WTC11 (cell line): Measurements from ENCODE around the gene FBXO3. TPM values are rescaled to one million over a fixed set of nuclear protein-coding genes. Genes with fewer than 3 reads are reported as not detected.

Source experiments
- ATAC-seq: fragments of 200-7000 bp; cut with Tn5 transposase; 2 replicates; pipeline ENCODE4 v1.10.0; 2021; ENCODE audit warnings: mild to moderate bottlenecking, moderate library complexity
- CTCF ChIA-PET: fragments of 300-600 bp; sonication (Branson Sonifier 250); formaldehyde crosslinking; loops from one replicate; lab custom pipeline; 2021; ENCODE audit warnings: antibody characterized with exemption; lab: Charles Lee
- POLR2A ChIA-PET: fragments of 350-600 bp; sonication (Branson Sonifier 250); formaldehyde crosslinking; loops from one replicate; lab custom pipeline; 2021; ENCODE audit warnings: antibody characterized with exemption; lab: Charles Lee
- DNase-seq: peaks from one replicate; pipeline ENCODE4 v3.0.0; 2021; ENCODE audit warnings: low spot score
- H3K27ac Mint-ChIP-seq: 2 replicates; pipeline ENCODE4 v1.8.0; 2021; ENCODE audit warnings: mixed read lengths
- H3K27me3 Mint-ChIP-seq: 2 replicates; pipeline ENCODE4 v1.8.0; 2021; ENCODE audit warnings: low read depth, mild to moderate bottlenecking, moderate library complexity, mixed read lengths
- H3K36me3 Mint-ChIP-seq: 2 replicates; pipeline ENCODE4 v1.8.0; 2021; ENCODE audit warnings: mixed read lengths
- H3K4me1 Mint-ChIP-seq: 2 replicates; pipeline ENCODE4 v1.8.0; 2022; ENCODE audit warnings: mixed read lengths
- H3K4me3 Mint-ChIP-seq: 2 replicates; pipeline ENCODE4 v1.8.0; 2021; ENCODE audit warnings: mild to moderate bottlenecking, moderate library complexity, mixed read lengths
- H3K9me3 Mint-ChIP-seq: 2 replicates; pipeline ENCODE4 v1.8.0; 2021; ENCODE audit warnings: mixed read lengths
- CREB1 ChIP-seq: sonication (generic); formaldehyde crosslinking; IDR thresholded peaks from 2 replicates; pipeline ENCODE4 v1.8.0; 2023; ENCODE audit warnings: mild to moderate bottlenecking, missing genetic modification reagents
- ESRRA ChIP-seq: sonication (generic); formaldehyde crosslinking; IDR thresholded peaks from 2 replicates; pipeline ENCODE4 v1.8.1; 2022; ENCODE audit warnings: mild to moderate bottlenecking, missing genetic modification reagents, borderline replicate concordance
- HMGA2 ChIP-seq: fragments of 250-450 bp; sonication (Bioruptor Pico); IDR thresholded peaks from 2 replicates; pipeline ENCODE4 v1.4.0; 2021; ENCODE audit warnings: mild to moderate bottlenecking, moderate library complexity
- JAZF1 ChIP-seq: fragments of 250-450 bp; sonication (Bioruptor Pico); IDR thresholded peaks from 2 replicates; pipeline ENCODE4 v1.9.0; 2021; ENCODE audit warnings: moderate library complexity, mild to moderate bottlenecking, inconsistent platforms
- MXD4 ChIP-seq: fragments of 250-450 bp; sonication (Bioruptor Pico); IDR thresholded peaks from 2 replicates; pipeline ENCODE4 v1.8.0; 2021; ENCODE audit warnings: mild to moderate bottlenecking, moderate library complexity, borderline replicate concordance
- MYBL2 ChIP-seq: sonication (generic); formaldehyde crosslinking; IDR thresholded peaks from 2 replicates; pipeline ENCODE4 v1.8.1; 2023; ENCODE audit warnings: mild to moderate bottlenecking, moderate library complexity, missing genetic modification reagents
- NFATC4 ChIP-seq: fragments of 250-450 bp; sonication (Bioruptor Pico); IDR thresholded peaks from 2 replicates; pipeline ENCODE4 v1.9.0; 2021; ENCODE audit warnings: mild to moderate bottlenecking
- NR3C1 ChIP-seq: sonication (generic); formaldehyde crosslinking; conservative IDR thresholded peaks from 2 replicates; pipeline ENCODE4 v1.8.1; 2023; ENCODE audit warnings: low read depth, mild to moderate bottlenecking, missing genetic modification reagents
- OVOL2 ChIP-seq: fragments of 250-450 bp; sonication (Bioruptor Pico); IDR thresholded peaks from 2 replicates; pipeline ENCODE4 v1.9.0; 2021; ENCODE audit warnings: mild to moderate bottlenecking, borderline replicate concordance
- PRRX2 ChIP-seq: fragments of 250-450 bp; sonication (Bioruptor Pico); IDR thresholded peaks from 2 replicates; pipeline ENCODE4 v1.8.0; 2021; ENCODE audit warnings: mild to moderate bottlenecking
- RORB ChIP-seq: fragments of 250-450 bp; sonication (Bioruptor Pico); IDR thresholded peaks from 2 replicates; pipeline ENCODE4 v1.9.0; 2021; ENCODE audit warnings: mild to moderate bottlenecking
- SMAD4 ChIP-seq: sonication (generic); formaldehyde crosslinking; IDR thresholded peaks from 2 replicates; pipeline ENCODE4 v1.8.0; 2022; ENCODE audit warnings: mild to moderate bottlenecking, missing genetic modification reagents
- TEAD1 ChIP-seq: sonication (generic); formaldehyde crosslinking; IDR thresholded peaks from 2 replicates; pipeline ENCODE4 v1.8.0; 2022; ENCODE audit warnings: mild to moderate bottlenecking, missing genetic modification reagents
- ZNF263 ChIP-seq: sonication (generic); formaldehyde crosslinking; IDR thresholded peaks from 2 replicates; pipeline ENCODE4 v1.8.1; 2022; ENCODE audit warnings: low read depth, mild to moderate bottlenecking, moderate library complexity, missing genetic modification reagents
- ZNF396 ChIP-seq: fragments of 250-450 bp; sonication (Bioruptor Pico); IDR thresholded peaks from 2 replicates; pipeline ENCODE4 v1.8.0; 2021; ENCODE audit warnings: mild to moderate bottlenecking, moderate library complexity, borderline replicate concordance
- ZNF423 ChIP-seq: fragments of 250-450 bp; sonication (Bioruptor Pico); IDR thresholded peaks from 2 replicates; pipeline ENCODE4 v2.1.2; 2022; ENCODE audit warnings: mild to moderate bottlenecking, moderate library complexity
- total RNA-seq: library from RNA; stranded (reverse); gene quantifications from 3 replicates; pipeline ENCODE4 v1.2.3, GENCODE V29; 2021
- TF ChIP-seq, protein P1 (sequence below): sonication (generic); formaldehyde crosslinking; IDR thresholded peaks from 2 replicates; pipeline ENCODE4 v1.8.1; 2022; ENCODE audit warnings: mild to moderate bottlenecking, moderate library complexity, missing genetic modification reagents
- TF ChIP-seq, protein P2 (sequence below): sonication (generic); formaldehyde crosslinking; conservative IDR thresholded peaks from 2 replicates; pipeline ENCODE4 v1.8.1; 2022; ENCODE audit warnings: mild to moderate bottlenecking, missing genetic modification reagents
- TF ChIP-seq, protein P3 (sequence below): sonication (generic); formaldehyde crosslinking; IDR thresholded peaks from 2 replicates; pipeline ENCODE4 v1.8.1; 2022; ENCODE audit warnings: mild to moderate bottlenecking, missing genetic modification reagents, moderate library complexity, borderline replicate concordance
- TF ChIP-seq, protein P4 (sequence below): sonication (generic); formaldehyde crosslinking; IDR thresholded peaks from 2 replicates; pipeline ENCODE4 v1.8.0; 2022; ENCODE audit warnings: mild to moderate bottlenecking, missing genetic modification reagents
- TF ChIP-seq, protein P5 (sequence below): fragments of 250-450 bp; sonication (Bioruptor Pico); IDR thresholded peaks from 2 replicates; pipeline ENCODE4 v1.9.0; 2021; ENCODE audit warnings: mild to moderate bottlenecking
- TF ChIP-seq, protein P6 (sequence below): sonication (generic); formaldehyde crosslinking; IDR thresholded peaks from 2 replicates; pipeline ENCODE4 v1.8.1; 2023; ENCODE audit warnings: mild to moderate bottlenecking, moderate library complexity, missing genetic modification reagents
- TF ChIP-seq, protein P7 (sequence below): sonication (generic); formaldehyde crosslinking; IDR thresholded peaks from 2 replicates; pipeline ENCODE4 v1.8.1; 2023; ENCODE audit warnings: mild to moderate bottlenecking, missing genetic modification reagents, moderate library complexity
- TF ChIP-seq, protein P8 (sequence below): sonication (generic); formaldehyde crosslinking; IDR thresholded peaks from 2 replicates; pipeline ENCODE4 v1.8.1; 2023; ENCODE audit warnings: mild to moderate bottlenecking, missing genetic modification reagents
- TF ChIP-seq, protein P9 (sequence below): sonication (generic); formaldehyde crosslinking; IDR thresholded peaks from 2 replicates; pipeline ENCODE4 v1.8.1; 2023; ENCODE audit warnings: mild to moderate bottlenecking, missing genetic modification reagents, moderate library complexity
- TF ChIP-seq, protein P10 (sequence below): sonication (generic); formaldehyde crosslinking; IDR thresholded peaks from 2 replicates; pipeline ENCODE4 v1.8.0; 2022; ENCODE audit warnings: mild to moderate bottlenecking, missing genetic modification reagents

The FBXO3 gene
- total RNA-seq, 1 experiment from 2014 or later = 14.5 TPM

DNA sequence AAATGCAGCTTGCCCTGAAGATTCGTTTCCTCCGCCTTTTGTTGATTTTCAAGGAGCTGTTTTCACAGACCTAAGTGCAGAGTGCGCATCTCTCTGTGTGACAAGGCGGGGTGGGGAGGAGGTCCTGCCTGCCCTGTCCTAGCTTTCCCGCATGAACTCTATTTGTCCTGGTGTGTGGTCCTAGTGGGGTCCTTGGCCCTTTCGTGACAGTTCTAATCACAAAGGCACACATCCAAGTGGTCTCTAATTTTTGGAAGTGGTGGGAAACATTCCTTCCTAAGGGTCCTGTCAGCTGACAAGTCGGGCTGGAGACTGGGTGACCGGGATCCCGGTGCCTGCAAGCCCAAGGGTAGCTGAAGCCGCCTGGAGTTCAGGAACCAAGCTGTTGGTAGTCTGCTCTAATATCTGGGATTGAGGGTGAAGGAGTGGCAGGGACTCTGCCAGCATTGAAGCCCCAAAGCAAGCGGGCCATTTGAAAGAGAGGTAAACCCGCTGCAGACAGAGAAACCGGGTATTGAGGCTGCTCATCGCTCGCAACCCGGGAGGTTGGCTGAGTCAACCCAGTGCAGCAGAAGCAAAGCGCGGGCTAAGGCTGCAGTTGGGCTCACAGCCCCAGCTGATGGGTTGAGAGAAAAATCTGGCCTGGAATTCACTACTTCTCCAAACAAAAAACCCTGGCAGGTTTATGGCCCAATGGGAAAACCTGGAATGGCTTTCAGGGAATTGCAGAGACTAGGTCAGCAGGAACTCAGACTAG lies 28.1 kb upstream of the FBXO3 start:
- ChIA-PET POLR2A (interaction anchor here (0.5 to 1.1 kb wide), 2 partner anchors 67 to 235 kb away, joined by 3 to 4 read pairs; no protein-coding TSS in a partner anchor), CTCF (interaction anchor here (0.6 to 2.0 kb wide), 5 partner anchors 16 to 86 kb away, joined by 3 to 10 read pairs (median 3); no protein-coding TSS in a partner anchor)
- peak overlapping the region; percentile 77 for H3K4me3 Mint-ChIP-seq
- no peaks in the 10 kb centered on the region for H3K36me3 Mint-ChIP-seq
- DNase-seq (peak; percentile 78), ATAC-seq (peak; percentile 98)
- H3K27ac Mint-ChIP-seq = no peak overlapping the region; the same call in 1 of the 2 replicates
- peaks cover 9% of the 10 kb centered on the region for H3K4me1 Mint-ChIP-seq
- H3K9me3 Mint-ChIP-seq = no peaks in the 10 kb centered on the region
- H3K27me3 Mint-ChIP-seq = peaks cover 45% of the 10 kb centered on the region
- TF ChIP-seq, protein P1, sequence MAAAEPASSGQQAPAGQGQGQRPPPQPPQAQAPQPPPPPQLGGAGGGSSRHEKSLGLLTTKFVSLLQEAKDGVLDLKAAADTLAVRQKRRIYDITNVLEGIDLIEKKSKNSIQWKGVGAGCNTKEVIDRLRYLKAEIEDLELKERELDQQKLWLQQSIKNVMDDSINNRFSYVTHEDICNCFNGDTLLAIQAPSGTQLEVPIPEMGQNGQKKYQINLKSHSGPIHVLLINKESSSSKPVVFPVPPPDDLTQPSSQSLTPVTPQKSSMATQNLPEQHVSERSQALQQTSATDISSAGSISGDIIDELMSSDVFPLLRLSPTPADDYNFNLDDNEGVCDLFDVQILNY (CRISPR knock-in tag) = 0 out of 2 replicates have a peak, but pooled peaks have one; percentile 30
- TF ChIP-seq, protein P2, sequence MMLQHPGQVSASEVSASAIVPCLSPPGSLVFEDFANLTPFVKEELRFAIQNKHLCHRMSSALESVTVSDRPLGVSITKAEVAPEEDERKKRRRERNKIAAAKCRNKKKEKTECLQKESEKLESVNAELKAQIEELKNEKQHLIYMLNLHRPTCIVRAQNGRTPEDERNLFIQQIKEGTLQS (CRISPR knock-in tag) = no peak
- TF ChIP-seq, protein P3, sequence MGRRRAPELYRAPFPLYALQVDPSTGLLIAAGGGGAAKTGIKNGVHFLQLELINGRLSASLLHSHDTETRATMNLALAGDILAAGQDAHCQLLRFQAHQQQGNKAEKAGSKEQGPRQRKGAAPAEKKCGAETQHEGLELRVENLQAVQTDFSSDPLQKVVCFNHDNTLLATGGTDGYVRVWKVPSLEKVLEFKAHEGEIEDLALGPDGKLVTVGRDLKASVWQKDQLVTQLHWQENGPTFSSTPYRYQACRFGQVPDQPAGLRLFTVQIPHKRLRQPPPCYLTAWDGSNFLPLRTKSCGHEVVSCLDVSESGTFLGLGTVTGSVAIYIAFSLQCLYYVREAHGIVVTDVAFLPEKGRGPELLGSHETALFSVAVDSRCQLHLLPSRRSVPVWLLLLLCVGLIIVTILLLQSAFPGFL (CRISPR knock-in tag) = no peak
- no peak for TF ChIP-seq MXD4 (CRISPR knock-in tag)
- TF ChIP-seq RORB (CRISPR knock-in tag) = no peak
- TF ChIP-seq, protein P4, sequence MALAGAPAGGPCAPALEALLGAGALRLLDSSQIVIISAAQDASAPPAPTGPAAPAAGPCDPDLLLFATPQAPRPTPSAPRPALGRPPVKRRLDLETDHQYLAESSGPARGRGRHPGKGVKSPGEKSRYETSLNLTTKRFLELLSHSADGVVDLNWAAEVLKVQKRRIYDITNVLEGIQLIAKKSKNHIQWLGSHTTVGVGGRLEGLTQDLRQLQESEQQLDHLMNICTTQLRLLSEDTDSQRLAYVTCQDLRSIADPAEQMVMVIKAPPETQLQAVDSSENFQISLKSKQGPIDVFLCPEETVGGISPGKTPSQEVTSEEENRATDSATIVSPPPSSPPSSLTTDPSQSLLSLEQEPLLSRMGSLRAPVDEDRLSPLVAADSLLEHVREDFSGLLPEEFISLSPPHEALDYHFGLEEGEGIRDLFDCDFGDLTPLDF = no peak
- TF ChIP-seq MYBL2 (CRISPR knock-in tag) = no peak
- peak; percentile 72; the same call in 1 of the 2 replicates for TF ChIP-seq TEAD1 (CRISPR knock-in tag)
- no peak for TF ChIP-seq ZNF396 (CRISPR knock-in tag)
- TF ChIP-seq, protein P5, sequence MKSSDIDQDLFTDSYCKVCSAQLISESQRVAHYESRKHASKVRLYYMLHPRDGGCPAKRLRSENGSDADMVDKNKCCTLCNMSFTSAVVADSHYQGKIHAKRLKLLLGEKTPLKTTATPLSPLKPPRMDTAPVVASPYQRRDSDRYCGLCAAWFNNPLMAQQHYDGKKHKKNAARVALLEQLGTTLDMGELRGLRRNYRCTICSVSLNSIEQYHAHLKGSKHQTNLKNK = no peak
- TF ChIP-seq ZNF263 (CRISPR knock-in tag) = no peak
- TF ChIP-seq, protein P6, sequence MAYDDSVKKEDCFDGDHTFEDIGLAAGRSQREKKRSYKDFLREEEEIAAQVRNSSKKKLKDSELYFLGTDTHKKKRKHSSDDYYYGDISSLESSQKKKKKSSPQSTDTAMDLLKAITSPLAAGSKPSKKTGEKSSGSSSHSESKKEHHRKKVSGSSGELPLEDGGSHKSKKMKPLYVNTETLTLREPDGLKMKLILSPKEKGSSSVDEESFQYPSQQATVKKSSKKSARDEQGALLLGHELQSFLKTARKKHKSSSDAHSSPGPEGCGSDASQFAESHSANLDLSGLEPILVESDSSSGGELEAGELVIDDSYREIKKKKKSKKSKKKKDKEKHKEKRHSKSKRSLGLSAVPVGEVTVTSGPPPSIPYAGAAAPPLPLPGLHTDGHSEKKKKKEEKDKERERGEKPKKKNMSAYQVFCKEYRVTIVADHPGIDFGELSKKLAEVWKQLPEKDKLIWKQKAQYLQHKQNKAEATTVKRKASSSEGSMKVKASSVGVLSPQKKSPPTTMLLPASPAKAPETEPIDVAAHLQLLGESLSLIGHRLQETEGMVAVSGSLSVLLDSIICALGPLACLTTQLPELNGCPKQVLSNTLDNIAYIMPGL (CRISPR knock-in tag) = 0 out of 2 replicates have a peak, but pooled peaks have one; percentile 64
- TF ChIP-seq, protein P7, sequence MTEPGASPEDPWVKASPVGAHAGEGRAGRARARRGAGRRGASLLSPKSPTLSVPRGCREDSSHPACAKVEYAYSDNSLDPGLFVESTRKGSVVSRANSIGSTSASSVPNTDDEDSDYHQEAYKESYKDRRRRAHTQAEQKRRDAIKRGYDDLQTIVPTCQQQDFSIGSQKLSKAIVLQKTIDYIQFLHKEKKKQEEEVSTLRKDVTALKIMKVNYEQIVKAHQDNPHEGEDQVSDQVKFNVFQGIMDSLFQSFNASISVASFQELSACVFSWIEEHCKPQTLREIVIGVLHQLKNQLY = no peak
- no peak for TF ChIP-seq NR3C1 (CRISPR knock-in tag)
- TF ChIP-seq JAZF1 (CRISPR knock-in tag) = no peak
- TF ChIP-seq ZNF423 (CRISPR knock-in tag) = no peak
- TF ChIP-seq CREB1 (CRISPR knock-in tag) = no peak
- no peak for TF ChIP-seq HMGA2 (CRISPR knock-in tag)
- TF ChIP-seq, protein P8, sequence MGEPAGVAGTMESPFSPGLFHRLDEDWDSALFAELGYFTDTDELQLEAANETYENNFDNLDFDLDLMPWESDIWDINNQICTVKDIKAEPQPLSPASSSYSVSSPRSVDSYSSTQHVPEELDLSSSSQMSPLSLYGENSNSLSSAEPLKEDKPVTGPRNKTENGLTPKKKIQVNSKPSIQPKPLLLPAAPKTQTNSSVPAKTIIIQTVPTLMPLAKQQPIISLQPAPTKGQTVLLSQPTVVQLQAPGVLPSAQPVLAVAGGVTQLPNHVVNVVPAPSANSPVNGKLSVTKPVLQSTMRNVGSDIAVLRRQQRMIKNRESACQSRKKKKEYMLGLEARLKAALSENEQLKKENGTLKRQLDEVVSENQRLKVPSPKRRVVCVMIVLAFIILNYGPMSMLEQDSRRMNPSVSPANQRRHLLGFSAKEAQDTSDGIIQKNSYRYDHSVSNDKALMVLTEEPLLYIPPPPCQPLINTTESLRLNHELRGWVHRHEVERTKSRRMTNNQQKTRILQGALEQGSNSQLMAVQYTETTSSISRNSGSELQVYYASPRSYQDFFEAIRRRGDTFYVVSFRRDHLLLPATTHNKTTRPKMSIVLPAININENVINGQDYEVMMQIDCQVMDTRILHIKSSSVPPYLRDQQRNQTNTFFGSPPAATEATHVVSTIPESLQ (CRISPR knock-in tag) = no peak
- TF ChIP-seq SMAD4 (CRISPR knock-in tag) = no peak
- TF ChIP-seq, protein P9, sequence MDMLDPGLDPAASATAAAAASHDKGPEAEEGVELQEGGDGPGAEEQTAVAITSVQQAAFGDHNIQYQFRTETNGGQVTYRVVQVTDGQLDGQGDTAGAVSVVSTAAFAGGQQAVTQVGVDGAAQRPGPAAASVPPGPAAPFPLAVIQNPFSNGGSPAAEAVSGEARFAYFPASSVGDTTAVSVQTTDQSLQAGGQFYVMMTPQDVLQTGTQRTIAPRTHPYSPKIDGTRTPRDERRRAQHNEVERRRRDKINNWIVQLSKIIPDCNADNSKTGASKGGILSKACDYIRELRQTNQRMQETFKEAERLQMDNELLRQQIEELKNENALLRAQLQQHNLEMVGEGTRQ (CRISPR knock-in tag) = 0 out of 2 replicates have a peak, but pooled peaks have one; percentile 15
- no peak for TF ChIP-seq NFATC4 (CRISPR knock-in tag)
- TF ChIP-seq PRRX2 = peak; percentile 10; the same call in 1 of the 2 replicates
- TF ChIP-seq, protein P10, sequence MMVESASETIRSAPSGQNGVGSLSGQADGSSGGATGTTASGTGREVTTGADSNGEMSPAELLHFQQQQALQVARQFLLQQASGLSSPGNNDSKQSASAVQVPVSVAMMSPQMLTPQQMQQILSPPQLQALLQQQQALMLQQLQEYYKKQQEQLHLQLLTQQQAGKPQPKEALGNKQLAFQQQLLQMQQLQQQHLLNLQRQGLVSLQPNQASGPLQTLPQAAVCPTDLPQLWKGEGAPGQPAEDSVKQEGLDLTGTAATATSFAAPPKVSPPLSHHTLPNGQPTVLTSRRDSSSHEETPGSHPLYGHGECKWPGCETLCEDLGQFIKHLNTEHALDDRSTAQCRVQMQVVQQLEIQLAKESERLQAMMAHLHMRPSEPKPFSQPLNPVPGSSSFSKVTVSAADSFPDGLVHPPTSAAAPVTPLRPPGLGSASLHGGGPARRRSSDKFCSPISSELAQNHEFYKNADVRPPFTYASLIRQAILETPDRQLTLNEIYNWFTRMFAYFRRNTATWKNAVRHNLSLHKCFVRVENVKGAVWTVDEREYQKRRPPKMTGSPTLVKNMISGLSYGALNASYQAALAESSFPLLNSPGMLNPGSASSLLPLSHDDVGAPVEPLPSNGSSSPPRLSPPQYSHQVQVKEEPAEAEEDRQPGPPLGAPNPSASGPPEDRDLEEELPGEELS (CRISPR knock-in tag) = no peak; the same call in 1 of the 2 replicates
- TF ChIP-seq OVOL2 (CRISPR knock-in tag) = no peak
- no peak for TF ChIP-seq ESRRA (CRISPR knock-in tag)
